RWPE2 (cell line): Measurements from ENCODE around the gene EPHA10.

Experiments used
- ATAC-seq: fragments of 200-7000 bp; cut with Tn5 transposase; 3 replicates; pipeline ENCODE4 v1.9.1; 2021; ENCODE audit warnings: low read depth
- DNase-seq: peaks from one replicate; pipeline ENCODE4 v3.0.0-alpha.2; 2020; ENCODE audit warnings: low spot score
- H3K27ac ChIP-seq: fragments of 450-650 bp; 2 replicates; pipeline ENCODE4 v1.5.1; 2017; ENCODE audit warnings: mild to moderate bottlenecking; ENCODE audit not compliant: poor library complexity, severe bottlenecking
- H3K27me3 ChIP-seq: fragments of 250-450 bp; sonication (Bioruptor Pico); 2 replicates; pipeline ENCODE4 v1.5.1; 2021; ENCODE audit warnings: mild to moderate bottlenecking, moderate library complexity; ENCODE audit not compliant: insufficient read depth, poor library complexity, severe bottlenecking
- H3K36me3 ChIP-seq: fragments of 250-450 bp; sonication (Bioruptor Pico); 2 replicates; pipeline ENCODE4 v1.5.1; 2020; ENCODE audit warnings: low read depth, mild to moderate bottlenecking, moderate library complexity
- H3K4me1 ChIP-seq: fragments of 250-450 bp; sonication (Bioruptor Pico); 2 replicates; pipeline ENCODE4 v1.5.1; 2021; ENCODE audit warnings: mild to moderate bottlenecking, moderate library complexity; ENCODE audit not compliant: insufficient read depth, poor library complexity, severe bottlenecking
- H3K4me3 ChIP-seq: fragments of 250-450 bp; sonication (Bioruptor Pico); 2 replicates; pipeline ENCODE4 v1.5.1; 2021; ENCODE audit warnings: mild to moderate bottlenecking, moderate library complexity; ENCODE audit not compliant: severe bottlenecking
- H3K9me3 ChIP-seq: fragments of 250-450 bp; sonication (Bioruptor Pico); 2 replicates; pipeline ENCODE4 v1.5.1; 2021; ENCODE audit warnings: mild to moderate bottlenecking, moderate library complexity; ENCODE audit not compliant: severe bottlenecking
- TF ChIP-seq, protein P1 (sequence below): fragments of 450-650 bp; IDR thresholded peaks from one replicate; pipeline ENCODE4 v1.5.1; 2017; ENCODE audit warnings: mild to moderate bottlenecking, moderate library complexity; ENCODE audit not compliant: poor library complexity, severe bottlenecking

EPHA10 gene

DNA sequence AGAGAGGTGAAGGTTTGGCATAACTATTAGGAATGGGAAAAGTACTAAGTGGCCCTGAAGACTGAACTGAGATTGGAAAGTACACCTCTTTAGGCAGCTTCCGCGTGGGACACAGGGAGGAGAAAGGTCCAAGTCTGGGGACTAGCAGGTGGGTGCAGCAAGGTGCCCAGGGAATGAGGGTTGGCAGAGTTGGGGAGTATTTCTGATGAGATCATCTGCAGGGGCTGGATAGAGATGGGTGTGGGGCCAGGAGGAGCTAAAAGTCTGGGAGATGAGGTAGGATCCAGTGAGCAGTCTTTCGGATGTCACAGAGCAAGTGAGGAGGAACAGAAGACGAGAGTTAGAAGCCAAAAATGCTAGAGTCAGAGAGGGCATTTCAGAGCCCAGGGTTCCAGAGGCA, 36.5 kb downstream of the EPHA10 start:
- Histone ChIP-seq H3K36me3 (no peaks in the 10 kb centered on the region), H3K27ac (no peak overlapping the region), H3K4me1 (no peaks in the 10 kb centered on the region), H3K27me3 (peaks cover 2% of the 10 kb centered on the region), H3K4me3 (no peak overlapping the region), H3K9me3 (no peaks in the 10 kb centered on the region)
- TF ChIP-seq, protein P1, sequence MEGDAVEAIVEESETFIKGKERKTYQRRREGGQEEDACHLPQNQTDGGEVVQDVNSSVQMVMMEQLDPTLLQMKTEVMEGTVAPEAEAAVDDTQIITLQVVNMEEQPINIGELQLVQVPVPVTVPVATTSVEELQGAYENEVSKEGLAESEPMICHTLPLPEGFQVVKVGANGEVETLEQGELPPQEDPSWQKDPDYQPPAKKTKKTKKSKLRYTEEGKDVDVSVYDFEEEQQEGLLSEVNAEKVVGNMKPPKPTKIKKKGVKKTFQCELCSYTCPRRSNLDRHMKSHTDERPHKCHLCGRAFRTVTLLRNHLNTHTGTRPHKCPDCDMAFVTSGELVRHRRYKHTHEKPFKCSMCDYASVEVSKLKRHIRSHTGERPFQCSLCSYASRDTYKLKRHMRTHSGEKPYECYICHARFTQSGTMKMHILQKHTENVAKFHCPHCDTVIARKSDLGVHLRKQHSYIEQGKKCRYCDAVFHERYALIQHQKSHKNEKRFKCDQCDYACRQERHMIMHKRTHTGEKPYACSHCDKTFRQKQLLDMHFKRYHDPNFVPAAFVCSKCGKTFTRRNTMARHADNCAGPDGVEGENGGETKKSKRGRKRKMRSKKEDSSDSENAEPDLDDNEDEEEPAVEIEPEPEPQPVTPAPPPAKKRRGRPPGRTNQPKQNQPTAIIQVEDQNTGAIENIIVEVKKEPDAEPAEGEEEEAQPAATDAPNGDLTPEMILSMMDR = no peak
- ATAC-seq (no peak), DNase-seq (no peak)

DNA sequence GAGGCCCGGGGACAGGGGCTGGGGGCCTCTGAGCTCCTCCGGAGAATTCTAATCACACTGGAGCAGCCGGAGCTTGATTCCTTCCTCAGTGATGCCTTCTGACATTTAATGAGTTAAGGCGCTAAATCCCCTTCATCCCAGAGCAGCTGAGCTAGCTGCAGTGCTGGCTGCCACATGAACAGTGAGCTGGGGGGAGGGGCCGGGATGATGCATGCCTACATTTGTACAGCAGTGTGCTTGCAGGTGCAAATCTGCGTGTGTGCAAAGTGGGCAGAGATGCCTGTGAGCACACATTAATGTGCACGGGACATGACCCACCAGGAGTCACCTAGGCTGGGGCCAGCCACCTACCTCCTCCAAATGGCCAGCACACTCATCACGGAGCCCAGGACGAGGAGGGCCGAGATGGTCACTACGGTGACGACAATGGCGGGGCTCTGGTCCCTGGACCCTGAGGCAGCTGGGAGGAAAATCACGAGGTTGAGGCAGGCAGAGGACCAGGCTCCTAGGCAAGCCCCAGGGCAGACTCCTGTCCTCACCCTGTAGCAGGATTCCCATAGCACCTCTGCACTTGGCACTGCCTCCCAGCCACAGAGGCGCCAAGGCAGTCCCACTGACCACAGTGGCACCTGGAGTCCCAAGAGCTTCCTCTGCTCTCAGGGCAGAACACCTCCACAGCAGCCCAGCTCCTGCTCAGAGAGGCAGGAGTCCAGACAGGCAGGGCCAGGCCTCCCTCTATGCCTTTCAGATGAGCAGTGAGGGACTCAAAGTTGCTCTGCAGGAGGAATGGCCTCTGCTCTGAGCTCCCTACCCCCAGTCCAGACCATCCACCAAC, 38.0 kb downstream of the EPHA10 start:
- TF ChIP-seq, protein P1 = no peak
- no peak for DNase-seq
- Histone ChIP-seq H3K27me3 (peaks cover 2% of the 10 kb centered on the region), H3K27ac (no peak overlapping the region), H3K4me1 (no peaks in the 10 kb centered on the region), H3K36me3 (no peaks in the 10 kb centered on the region), H3K9me3 (no peaks in the 10 kb centered on the region), H3K4me3 (no peak overlapping the region)
- no peak for ATAC-seq

DNA sequence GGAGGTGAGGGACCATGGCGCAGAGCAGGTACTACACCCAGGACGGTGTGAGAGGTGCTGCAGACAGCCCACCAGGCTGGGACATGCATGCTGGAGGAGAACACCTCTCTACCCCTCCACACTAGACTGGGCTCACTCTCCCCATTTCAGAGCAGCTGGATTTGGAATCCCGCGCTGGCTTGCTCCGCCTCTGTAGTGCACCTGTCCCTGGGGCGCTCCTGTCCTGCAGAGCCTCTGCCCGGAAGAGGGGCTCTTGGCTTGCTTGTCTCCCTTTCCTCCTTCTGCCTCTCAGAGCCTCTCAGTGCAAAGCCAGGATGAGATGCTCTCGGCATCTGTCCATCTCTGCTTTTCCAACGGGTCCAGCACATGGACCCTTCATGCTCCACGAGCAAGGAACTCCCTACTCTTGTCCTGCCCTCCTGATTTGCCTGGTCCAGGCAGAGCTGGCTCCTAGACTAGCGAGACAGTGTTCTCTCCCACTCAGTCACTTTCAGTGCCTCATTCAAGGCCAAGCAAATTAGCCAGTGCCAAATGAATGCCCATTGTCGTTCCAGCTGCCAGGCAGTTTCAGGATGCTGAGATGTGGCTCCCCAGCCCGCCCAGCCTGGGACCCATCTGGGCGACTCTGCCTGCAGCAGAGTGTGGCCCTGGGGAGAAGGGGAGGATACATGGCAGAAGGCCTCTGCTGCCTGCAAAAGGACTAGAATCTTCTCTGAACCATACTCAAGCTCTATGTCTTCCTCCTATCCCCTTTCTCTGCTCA, 38.9 kb downstream of the EPHA10 start:
- no peaks in the 10 kb centered on the region for H3K9me3 ChIP-seq
- no peaks in the 10 kb centered on the region for H3K36me3 ChIP-seq
- no peak overlapping the region for H3K4me3 ChIP-seq
- TF ChIP-seq, protein P1 = no peak
- peaks cover 2% of the 10 kb centered on the region for H3K27me3 ChIP-seq
- no peak for DNase-seq
- H3K4me1 ChIP-seq = no peaks in the 10 kb centered on the region
- no peak for ATAC-seq
- H3K27ac ChIP-seq = no peak overlapping the region

DNA sequence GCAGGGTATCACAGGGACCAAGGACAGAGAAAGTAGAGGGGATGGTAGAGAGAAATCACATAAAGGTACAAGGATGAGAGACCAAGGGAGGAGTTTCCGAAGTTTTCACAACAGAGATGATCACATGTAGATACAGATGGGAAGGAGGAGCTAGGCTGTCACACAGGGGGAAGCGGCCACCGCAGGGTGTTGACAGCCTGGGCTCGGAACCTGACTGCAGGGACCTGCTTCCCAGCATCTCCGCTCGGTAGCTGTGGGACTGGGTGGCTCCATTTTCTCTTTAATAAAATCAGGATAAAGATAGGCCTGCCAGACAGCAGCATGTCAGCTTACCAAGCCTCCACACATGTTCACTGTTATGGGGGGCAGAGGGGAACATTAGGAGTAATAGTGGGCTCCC, 40.3 kb downstream of the EPHA10 start:
- TF ChIP-seq, protein P1 = no peak
- no peaks in the 10 kb centered on the region for H3K36me3 ChIP-seq
- no peaks in the 10 kb centered on the region for H3K9me3 ChIP-seq
- DNase-seq (no peak), ATAC-seq (no peak)
- peaks cover 1% of the 10 kb centered on the region for H3K4me1 ChIP-seq
- no peak overlapping the region for H3K27ac ChIP-seq
- H3K4me3 ChIP-seq = no peak overlapping the region
- peaks cover 2% of the 10 kb centered on the region for H3K27me3 ChIP-seq
